GM23338 (cell line): Measurements from ENCODE around the gene NNT. TPM values are rescaled to one million over a fixed set of nuclear protein-coding genes. Genes with fewer than 3 reads are reported as not detected.
"Not testable (repeated sequence)": the region's sequence is repeated elsewhere in the genome, so short reads cannot be mapped to it uniquely, and the experiment has no call there.

ENCODE experiments used
- ATAC-seq: fragments of 200-7000 bp; cut with Tn5 transposase; 3 replicates; pipeline ENCODE4 v1.9.1; 2020
- DNase-seq: peaks from one replicate; pipeline ENCODE4 v3.0.0-alpha.2; 2015; ENCODE audit warnings: low spot score
- H2AFZ ChIP-seq: fragments of 200-600 bp; sonication (generic); 2 replicates; pipeline ENCODE4 v1.8.0; 2016; ENCODE audit warnings: antibody characterized with exemption, mild to moderate bottlenecking, moderate library complexity
- H3F3A ChIP-seq: fragments of 200-600 bp; sonication (generic); replicated peaks from 2 replicates; pipeline ENCODE4 v1.8.0; 2017; ENCODE audit warnings: antibody characterized with exemption, mixed run types, low read depth
- H3K27ac ChIP-seq: fragments of 200-600 bp; sonication (generic); 2 replicates; pipeline ENCODE4 v1.6.1; 2016; ENCODE audit warnings: low read depth
- H3K27me3 ChIP-seq: fragments of 200-600 bp; sonication (generic); 2 replicates; pipeline ENCODE4 v1.8.0; 2016; ENCODE audit warnings: mild to moderate bottlenecking, mixed run types, moderate library complexity; ENCODE audit not compliant: insufficient read depth
- H3K36me3 ChIP-seq: fragments of 200-600 bp; sonication (generic); 2 replicates; pipeline ENCODE4 v1.8.0; 2016; ENCODE audit warnings: mild to moderate bottlenecking; ENCODE audit not compliant: insufficient read depth
- H3K4me1 ChIP-seq: fragments of 200-600 bp; sonication (generic); 2 replicates; pipeline ENCODE4 v1.8.0; 2016; ENCODE audit warnings: mild to moderate bottlenecking, moderate library complexity; ENCODE audit not compliant: insufficient read depth
- H3K4me2 ChIP-seq: fragments of 200-600 bp; sonication (generic); 2 replicates; pipeline ENCODE4 v1.7.1; 2017; ENCODE audit warnings: mixed run types
- H3K4me3 ChIP-seq: fragments of 200-600 bp; sonication (generic); 2 replicates; pipeline ENCODE4 v1.6.1; 2016; ENCODE audit warnings: mixed run types
- H3K79me2 ChIP-seq: fragments of 200-600 bp; sonication (generic); replicated peaks from 2 replicates; pipeline ENCODE4 v1.8.0; 2017; ENCODE audit warnings: mild to moderate bottlenecking; ENCODE audit not compliant: insufficient read depth
- H3K9me2 ChIP-seq: fragments of 200-600 bp; sonication (generic); 2 replicates; pipeline ENCODE4 v1.8.0; 2017; ENCODE audit not compliant: insufficient read depth
- H4K20me1 ChIP-seq: fragments of 200-600 bp; sonication (generic); replicated peaks from 2 replicates; pipeline ENCODE4 v1.8.0; 2017; ENCODE audit warnings: mild to moderate bottlenecking; ENCODE audit not compliant: insufficient read depth
- H3K27ac Mint-ChIP-seq: 2 replicates; pipeline ENCODE4 v1.8.0; 2020; ENCODE audit warnings: inconsistent platforms, mild to moderate bottlenecking, moderate library complexity, mixed read lengths
- H3K27me3 Mint-ChIP-seq: 3 replicates; pipeline ENCODE4 v1.8.0; 2022; ENCODE audit warnings: low read depth, mild to moderate bottlenecking, moderate library complexity, mixed read lengths, inconsistent platforms; ENCODE audit not compliant: insufficient read depth, poor library complexity
- H3K36me3 Mint-ChIP-seq: 3 replicates; pipeline ENCODE4 v1.8.0; 2021; ENCODE audit warnings: low read depth, mild to moderate bottlenecking, inconsistent platforms, moderate library complexity, mixed read lengths
- H3K4me1 Mint-ChIP-seq: 3 replicates; pipeline ENCODE4 v1.8.0; 2020; ENCODE audit warnings: mild to moderate bottlenecking, inconsistent platforms, mixed read lengths
- H3K4me3 Mint-ChIP-seq: 3 replicates; pipeline ENCODE4 v1.8.0; 2021; ENCODE audit warnings: moderate library complexity, mild to moderate bottlenecking, inconsistent platforms, mixed read lengths
- H3K9me3 Mint-ChIP-seq: 3 replicates; pipeline ENCODE4 v1.8.0; 2020; ENCODE audit warnings: moderate library complexity, mild to moderate bottlenecking, inconsistent platforms, mixed read lengths
- CREB1 ChIP-seq: fragments of 250-450 bp; sonication (Bioruptor Pico); IDR thresholded peaks from 2 replicates; pipeline ENCODE4 v1.5.0; 2020; ENCODE audit warnings: low read depth, mild to moderate bottlenecking, moderate library complexity
- POLR2AphosphoS5 ChIP-seq: IDR thresholded peaks from 2 replicates; pipeline ENCODE4 v1.6.1; 2016; ENCODE audit warnings: antibody characterized with exemption, low read depth
- polyA plus RNA-seq: library from polyadenylated mRNA; unstranded; fragments of >200 nt; fragmentation: Nextera tagmentation; extraction: Ambion mirVana; gene quantifications from 2 replicates; pipeline ENCODE4 v1.2.1, GENCODE V29; 2016
- total RNA-seq: library from RNA; depleted of rRNA; stranded (reverse); fragments of >200 nt; shearing (Covaris generic); gene quantifications from 2 replicates; pipeline ENCODE4 v1.2.3, GENCODE V29; 2014
- TF ChIP-seq, protein P1 (sequence below): fragments of 250-450 bp; sonication (Bioruptor Pico); IDR thresholded peaks from 2 replicates; pipeline ENCODE4 v1.5.0; 2020; ENCODE audit warnings: mild to moderate bottlenecking, moderate library complexity
- TF ChIP-seq, protein P2 (sequence below), 2 experiments: fragments of 200-600 bp in 1 of 2; sonication (generic) in 1 of 2; conservative IDR thresholded peaks; 2 replicates each; pipeline versions ENCODE4 v1.5.1 to v1.6.1; 2016 to 2017; ENCODE audit warnings: antibody characterized with exemption in 2 of 2, low read depth in 2 of 2, mild to moderate bottlenecking in 2 of 2, moderate library complexity in 1 of 2

Gene NNT
- total and polyA plus RNA-seq, 2 experiments from 2014 or later, result 10.8 to 15.9 TPM

DNA sequence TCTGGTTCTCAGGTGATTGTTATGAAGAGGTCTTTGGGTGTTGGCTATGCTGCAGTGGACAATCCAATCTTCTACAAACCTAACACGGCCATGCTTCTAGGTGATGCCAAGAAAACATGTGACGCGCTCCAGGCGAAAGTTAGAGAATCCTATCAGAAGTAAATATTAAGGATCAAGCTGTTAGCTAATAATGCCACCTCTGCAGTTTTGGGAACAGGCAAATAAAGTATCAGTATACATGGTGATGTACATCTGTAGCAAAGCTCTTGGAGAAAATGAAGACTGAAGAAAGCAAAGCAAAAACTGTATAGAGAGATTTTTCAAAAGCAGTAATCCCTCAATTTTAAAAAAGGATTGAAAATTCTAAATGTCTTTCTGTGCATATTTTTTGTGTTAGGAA lies 101.3 kb downstream of the NNT start (continued):
- TF ChIP-seq, protein P1, sequence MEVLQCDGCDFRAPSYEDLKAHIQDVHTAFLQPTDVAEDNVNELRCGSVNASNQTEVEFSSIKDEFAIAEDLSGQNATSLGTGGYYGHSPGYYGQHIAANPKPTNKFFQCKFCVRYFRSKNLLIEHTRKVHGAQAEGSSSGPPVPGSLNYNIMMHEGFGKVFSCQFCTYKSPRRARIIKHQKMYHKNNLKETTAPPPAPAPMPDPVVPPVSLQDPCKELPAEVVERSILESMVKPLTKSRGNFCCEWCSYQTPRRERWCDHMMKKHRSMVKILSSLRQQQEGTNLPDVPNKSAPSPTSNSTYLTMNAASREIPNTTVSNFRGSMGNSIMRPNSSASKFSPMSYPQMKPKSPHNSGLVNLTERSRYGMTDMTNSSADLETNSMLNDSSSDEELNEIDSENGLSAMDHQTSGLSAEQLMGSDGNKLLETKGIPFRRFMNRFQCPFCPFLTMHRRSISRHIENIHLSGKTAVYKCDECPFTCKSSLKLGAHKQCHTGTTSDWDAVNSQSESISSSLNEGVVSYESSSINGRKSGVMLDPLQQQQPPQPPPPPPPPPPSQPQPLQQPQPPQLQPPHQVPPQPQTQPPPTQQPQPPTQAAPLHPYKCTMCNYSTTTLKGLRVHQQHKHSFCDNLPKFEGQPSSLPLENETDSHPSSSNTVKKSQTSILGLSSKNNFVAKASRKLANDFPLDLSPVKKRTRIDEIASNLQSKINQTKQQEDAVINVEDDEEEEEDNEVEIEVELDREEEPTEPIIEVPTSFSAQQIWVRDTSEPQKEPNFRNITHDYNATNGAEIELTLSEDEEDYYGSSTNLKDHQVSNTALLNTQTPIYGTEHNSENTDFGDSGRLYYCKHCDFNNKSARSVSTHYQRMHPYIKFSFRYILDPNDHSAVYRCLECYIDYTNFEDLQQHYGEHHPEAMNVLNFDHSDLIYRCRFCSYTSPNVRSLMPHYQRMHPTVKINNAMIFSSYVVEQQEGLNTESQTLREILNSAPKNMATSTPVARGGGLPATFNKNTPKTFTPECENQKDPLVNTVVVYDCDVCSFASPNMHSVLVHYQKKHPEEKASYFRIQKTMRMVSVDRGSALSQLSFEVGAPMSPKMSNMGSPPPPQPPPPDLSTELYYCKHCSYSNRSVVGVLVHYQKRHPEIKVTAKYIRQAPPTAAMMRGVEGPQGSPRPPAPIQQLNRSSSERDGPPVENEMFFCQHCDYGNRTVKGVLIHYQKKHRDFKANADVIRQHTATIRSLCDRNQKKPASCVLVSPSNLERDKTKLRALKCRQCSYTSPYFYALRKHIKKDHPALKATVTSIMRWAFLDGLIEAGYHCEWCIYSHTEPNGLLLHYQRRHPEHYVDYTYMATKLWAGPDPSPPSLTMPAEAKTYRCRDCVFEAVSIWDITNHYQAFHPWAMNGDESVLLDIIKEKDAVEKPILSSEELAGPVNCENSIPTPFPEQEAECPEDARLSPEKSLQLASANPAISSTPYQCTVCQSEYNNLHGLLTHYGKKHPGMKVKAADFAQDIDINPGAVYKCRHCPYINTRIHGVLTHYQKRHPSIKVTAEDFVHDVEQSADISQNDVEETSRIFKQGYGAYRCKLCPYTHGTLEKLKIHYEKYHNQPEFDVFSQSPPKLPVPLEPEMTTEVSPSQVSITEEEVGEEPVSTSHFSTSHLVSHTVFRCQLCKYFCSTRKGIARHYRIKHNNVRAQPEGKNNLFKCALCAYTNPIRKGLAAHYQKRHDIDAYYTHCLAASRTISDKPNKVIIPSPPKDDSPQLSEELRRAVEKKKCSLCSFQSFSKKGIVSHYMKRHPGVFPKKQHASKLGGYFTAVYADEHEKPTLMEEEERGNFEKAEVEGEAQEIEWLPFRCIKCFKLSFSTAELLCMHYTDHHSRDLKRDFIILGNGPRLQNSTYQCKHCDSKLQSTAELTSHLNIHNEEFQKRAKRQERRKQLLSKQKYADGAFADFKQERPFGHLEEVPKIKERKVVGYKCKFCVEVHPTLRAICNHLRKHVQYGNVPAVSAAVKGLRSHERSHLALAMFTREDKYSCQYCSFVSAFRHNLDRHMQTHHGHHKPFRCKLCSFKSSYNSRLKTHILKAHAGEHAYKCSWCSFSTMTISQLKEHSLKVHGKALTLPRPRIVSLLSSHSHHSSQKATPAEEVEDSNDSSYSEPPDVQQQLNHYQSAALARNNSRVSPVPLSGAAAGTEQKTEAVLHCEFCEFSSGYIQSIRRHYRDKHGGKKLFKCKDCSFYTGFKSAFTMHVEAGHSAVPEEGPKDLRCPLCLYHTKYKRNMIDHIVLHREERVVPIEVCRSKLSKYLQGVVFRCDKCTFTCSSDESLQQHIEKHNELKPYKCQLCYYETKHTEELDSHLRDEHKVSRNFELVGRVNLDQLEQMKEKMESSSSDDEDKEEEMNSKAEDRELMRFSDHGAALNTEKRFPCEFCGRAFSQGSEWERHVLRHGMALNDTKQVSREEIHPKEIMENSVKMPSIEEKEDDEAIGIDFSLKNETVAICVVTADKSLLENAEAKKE (CRISPR knock-in tag), result no peak
- TF ChIP-seq POLR2AphosphoS5, result no peak
- TF ChIP-seq, protein P2, sequence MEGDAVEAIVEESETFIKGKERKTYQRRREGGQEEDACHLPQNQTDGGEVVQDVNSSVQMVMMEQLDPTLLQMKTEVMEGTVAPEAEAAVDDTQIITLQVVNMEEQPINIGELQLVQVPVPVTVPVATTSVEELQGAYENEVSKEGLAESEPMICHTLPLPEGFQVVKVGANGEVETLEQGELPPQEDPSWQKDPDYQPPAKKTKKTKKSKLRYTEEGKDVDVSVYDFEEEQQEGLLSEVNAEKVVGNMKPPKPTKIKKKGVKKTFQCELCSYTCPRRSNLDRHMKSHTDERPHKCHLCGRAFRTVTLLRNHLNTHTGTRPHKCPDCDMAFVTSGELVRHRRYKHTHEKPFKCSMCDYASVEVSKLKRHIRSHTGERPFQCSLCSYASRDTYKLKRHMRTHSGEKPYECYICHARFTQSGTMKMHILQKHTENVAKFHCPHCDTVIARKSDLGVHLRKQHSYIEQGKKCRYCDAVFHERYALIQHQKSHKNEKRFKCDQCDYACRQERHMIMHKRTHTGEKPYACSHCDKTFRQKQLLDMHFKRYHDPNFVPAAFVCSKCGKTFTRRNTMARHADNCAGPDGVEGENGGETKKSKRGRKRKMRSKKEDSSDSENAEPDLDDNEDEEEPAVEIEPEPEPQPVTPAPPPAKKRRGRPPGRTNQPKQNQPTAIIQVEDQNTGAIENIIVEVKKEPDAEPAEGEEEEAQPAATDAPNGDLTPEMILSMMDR (conservative IDR thresholded peaks at IDR 0.05; ENCODE audit: low read depth in 2 of 2), result no peak
- no peak for TF ChIP-seq CREB1 (CRISPR knock-in tag)

DNA sequence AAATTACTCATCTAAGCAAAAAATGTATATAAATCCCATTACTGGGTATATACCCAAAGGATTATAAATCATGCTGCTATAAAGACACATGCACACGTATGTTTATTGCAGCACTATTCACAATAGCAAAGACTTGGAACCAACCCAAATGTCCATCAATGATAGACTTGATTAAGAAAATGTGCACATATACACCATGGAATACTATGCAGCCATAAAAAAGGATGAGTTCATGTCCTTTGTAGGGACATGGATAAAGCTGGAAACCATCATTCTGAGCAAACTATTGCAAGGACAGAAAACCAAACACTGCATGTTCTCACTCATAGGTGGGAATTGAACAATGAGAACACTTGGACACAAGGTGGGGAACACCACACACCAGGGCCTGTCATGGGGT lies 103.6 kb downstream of the NNT start:
- H3K27ac ChIP-seq, H3K9me2 ChIP-seq, H3K27ac Mint-ChIP-seq, H3K4me1 Mint-ChIP-seq, H3K27me3 ChIP-seq, H3K9me3 Mint-ChIP-seq, H3K36me3 ChIP-seq, H3K4me3 ChIP-seq, H3K36me3 Mint-ChIP-seq, H4K20me1 ChIP-seq, H3K79me2 ChIP-seq, H3F3A ChIP-seq, ATAC-seq, H3K4me1 ChIP-seq, H2AFZ ChIP-seq, H3K27me3 Mint-ChIP-seq, DNase-seq, H3K4me3 Mint-ChIP-seq, H3K4me2 ChIP-seq: not testable (repeated sequence)
